Measurements from ENCODE around the gene COQ8A. TPM values are rescaled to one million over a fixed set of nuclear protein-coding genes. Genes with fewer than 3 reads are reported as not detected.

The COQ8A gene
- total and polyA plus RNA-seq, 4 donors: 16.2 to 50.5 (median 29.1) TPM

GRCh38 chr1:226916497-226916896 lies 23.6 kb upstream of the COQ8A start:
- H3K27me3 ChIP-seq (ENCODE audit: control insufficient read depth in 3 of 3, insufficient read depth in 3 of 3, low read length in 2 of 3): no peaks in the 10 kb centered on the region
- no peak for TF ChIP-seq CTCF (IDR thresholded peaks at IDR 0.05; ENCODE audit: control extremely low read depth, extremely low read depth)
- no peak overlapping the region for H3K27ac ChIP-seq (ENCODE audit: low read depth in 1 of 2, low read length in 1 of 2)
- WGBS, 2 donors: 96 to 97% methylated on average over 2 of the region's 2 CpGs
- no peak overlapping the region for H3K4me3 ChIP-seq
- DNase-seq (no peak), ATAC-seq (ENCODE audit: insufficient read depth, low FRiP score) (no peak)
- peaks cover 0 to 2% (median 0%) of the 10 kb centered on the region in 5 donors for H3K4me1 ChIP-seq (ENCODE audit: control insufficient read depth in 5 of 5, insufficient read depth in 5 of 5, low read length in 5 of 5)
- no peak overlapping the region for H3K9ac ChIP-seq (ENCODE audit: insufficient read depth in 1 of 2, low read length in 2 of 2)
- no peaks in the 10 kb centered on the region for H3K36me3 ChIP-seq (ENCODE audit: control insufficient read depth in 4 of 4, insufficient read depth in 4 of 4, low read length in 4 of 4)
- no peaks in the 10 kb centered on the region for H3K9me3 ChIP-seq (ENCODE audit: control insufficient read depth in 4 of 4, insufficient read depth in 3 of 4, low read length in 3 of 4)

- H3K27ac ChIP-seq (ENCODE audit: low read depth in 1 of 2, low read length in 1 of 2): peak overlapping the region in 1 of 2 donors; percentile 89
- 80 to 95% methylated on average over 5 of the region's 5 CpGs for WGBS, 2 donors
- no peak for TF ChIP-seq CTCF (IDR thresholded peaks at IDR 0.05; ENCODE audit: control extremely low read depth, extremely low read depth)
Observed at GRCh38 chr1:226919587-226919986, 20.5 kb upstream of the COQ8A start.

GRCh38 chr1:226919995-226920394 lies 20.1 kb upstream of the COQ8A start:
- no peaks in the 10 kb centered on the region for H3K36me3 ChIP-seq (ENCODE audit: control insufficient read depth in 4 of 4, insufficient read depth in 4 of 4, low read length in 4 of 4)
- peak overlapping the region in 1 of 2 donors; percentile 89 for H3K27ac ChIP-seq (ENCODE audit: low read depth in 1 of 2, low read length in 1 of 2)
- no peak overlapping the region for H3K9ac ChIP-seq (ENCODE audit: insufficient read depth in 1 of 2, low read length in 2 of 2)
- H3K9me3 ChIP-seq (ENCODE audit: control insufficient read depth in 4 of 4, insufficient read depth in 3 of 4, low read length in 3 of 4): no peaks in the 10 kb centered on the region
- peaks cover 0 to 2% (median 0%) of the 10 kb centered on the region in 5 donors for H3K4me1 ChIP-seq (ENCODE audit: control insufficient read depth in 5 of 5, insufficient read depth in 5 of 5, low read length in 5 of 5)
- TF ChIP-seq CTCF (IDR thresholded peaks at IDR 0.05; ENCODE audit: control extremely low read depth, extremely low read depth): no peak
- no peaks in the 10 kb centered on the region for H3K27me3 ChIP-seq (ENCODE audit: control insufficient read depth in 3 of 3, insufficient read depth in 3 of 3, low read length in 2 of 3)
- DNase-seq (no peak), ATAC-seq (ENCODE audit: insufficient read depth, low FRiP score) (no peak)
- WGBS, 2 donors: 98 to 100% methylated on average over 1 of the region's 1 CpG
- H3K4me3 ChIP-seq: no peak overlapping the region

More at GRCh38 chr1:226919587-226919986, 20.5 kb upstream of the COQ8A start:
- Histone ChIP-seq H3K4me1 (ENCODE audit: control insufficient read depth in 5 of 5, insufficient read depth in 5 of 5, low read length in 5 of 5) (peaks cover 0 to 2% (median 0%) of the 10 kb centered on the region in 5 donors), H3K36me3 (ENCODE audit: control insufficient read depth in 4 of 4, insufficient read depth in 4 of 4, low read length in 4 of 4) (no peaks in the 10 kb centered on the region), H3K4me3 (no peak overlapping the region), H3K9me3 (ENCODE audit: control insufficient read depth in 4 of 4, insufficient read depth in 3 of 4, low read length in 3 of 4) (no peaks in the 10 kb centered on the region), H3K9ac (ENCODE audit: insufficient read depth in 1 of 2, low read length in 2 of 2) (no peak overlapping the region), H3K27me3 (ENCODE audit: control insufficient read depth in 3 of 3, insufficient read depth in 3 of 3, low read length in 2 of 3) (no peaks in the 10 kb centered on the region)
- DNase-seq (no peak), ATAC-seq (ENCODE audit: insufficient read depth, low FRiP score) (no peak)

- Histone ChIP-seq H3K9me3 (ENCODE audit: control insufficient read depth in 4 of 4, insufficient read depth in 3 of 4, low read length in 3 of 4) (no peaks in the 10 kb centered on the region), H3K36me3 (ENCODE audit: control insufficient read depth in 4 of 4, insufficient read depth in 4 of 4, low read length in 4 of 4) (no peaks in the 10 kb centered on the region), H3K4me3 (no peak overlapping the region), H3K4me1 (ENCODE audit: control insufficient read depth in 5 of 5, insufficient read depth in 5 of 5, low read length in 5 of 5) (peaks cover 0 to 2% (median 0%) of the 10 kb centered on the region in 5 donors), H3K9ac (ENCODE audit: insufficient read depth in 1 of 2, low read length in 2 of 2) (no peak overlapping the region), H3K27ac (ENCODE audit: low read depth in 1 of 2, low read length in 1 of 2) (peak overlapping the region in 1 of 2 donors; percentile 89), H3K27me3 (ENCODE audit: control insufficient read depth in 3 of 3, insufficient read depth in 3 of 3, low read length in 2 of 3) (no peaks in the 10 kb centered on the region)
- WGBS, 2 donors: 74 to 88% methylated on average over 2 of the region's 2 CpGs
- TF ChIP-seq CTCF (IDR thresholded peaks at IDR 0.05; ENCODE audit: control extremely low read depth, extremely low read depth): no peak
- no peak for ATAC-seq (ENCODE audit: insufficient read depth, low FRiP score)
- DNase-seq: no peak
Observed at GRCh38 chr1:226920446-226920894, 19.6 kb upstream of the COQ8A start.

Measured in lung (tissue), 12 donors.